Non-pigmented ciliary epithelial cell (primary cell): Measurements from ENCODE around the gene SAP130.

Experiments
- DNase-seq: peaks from one replicate; pipeline ENCODE4 v3.0.0-alpha.2; 2010; ENCODE audit warnings: low read depth

Gene SAP130

GRCh38 chr2:128027801-128028667, at the start of gene SAP130:
SAP130 (minus strand) TSS chr2:128028059; CDS start chr2:128026292, 1,767 bp downstream.
- DNase-seq, result peak; percentile 48

GRCh38 chr2:128076461-128077106, 48.7 kb upstream of the SAP130 start:
- DNase-seq, result no peak

- no peak for DNase-seq
These were observed 45.4 kb upstream of the SAP130 start for GRCh38 chr2:128073278-128073677.

GRCh38 chr2:128069769-128070168, 41.9 kb upstream of the SAP130 start:
- no peak for DNase-seq

- DNase-seq, result no peak
These were observed 36.5 kb upstream of the SAP130 start for GRCh38 chr2:128064353-128064752.

GRCh38 chr2:128062571-128062970, 34.7 kb upstream of the SAP130 start:
- DNase-seq, result no peak

GRCh38 chr2:128058114-128058513, 30.3 kb upstream of the SAP130 start:
- DNase-seq, result no peak

GRCh38 chr2:128057334-128057733, 29.5 kb upstream of the SAP130 start:
- DNase-seq, result no peak

- DNase-seq, result no peak
These were observed 26.4 kb upstream of the SAP130 start for GRCh38 chr2:128054104-128054885.

GRCh38 chr2:128053331-128053730, 25.5 kb upstream of the SAP130 start:
- DNase-seq, result no peak

GRCh38 chr2:128043041-128043440, 15.2 kb upstream of the SAP130 start:
- DNase-seq, result no peak

GRCh38 chr2:128041561-128041960, 13.7 kb upstream of the SAP130 start:
- DNase-seq, result no peak

- DNase-seq, result no peak
These were observed 12.4 kb upstream of the SAP130 start for GRCh38 chr2:128040166-128040771.

- no peak for DNase-seq
These were observed 11.7 kb upstream of the SAP130 start for GRCh38 chr2:128039535-128039934.

GRCh38 chr2:128038411-128038810, 10.6 kb upstream of the SAP130 start:
- no peak for DNase-seq

GRCh38 chr2:128037649-128038048, 9.8 kb upstream of the SAP130 start:
- DNase-seq, result no peak

GRCh38 chr2:128036748-128037607, 9.1 kb upstream of the SAP130 start:
- no peak for DNase-seq

GRCh38 chr2:128032092-128032491, 4.2 kb upstream of the SAP130 start:
- DNase-seq, result no peak

GRCh38 chr2:128028668-128029054, 802 bp upstream of the SAP130 start:
- DNase-seq, result no peak

GRCh38 chr2:128027278-128027800, 520 bp downstream of the SAP130 start:
- DNase-seq, result peak; percentile 90
